Activated T-cell treated with anti-CD3 and anti-CD28 coated beads for 4 hours (primary cell): ENCODE measurements around the gene SEC62.

ENCODE experiments used
- DNase-seq: peaks from one replicate; pipeline ENCODE4 v3.0.0-alpha.2; 2020

Gene SEC62

GRCh38 chr3:169966428-169966950 is at the start of gene SEC62:
SEC62 (plus strand) TSS chr3:169966807; CDS start chr3:169966823, 16 bp downstream.
- peak; percentile 97 for DNase-seq

GRCh38 chr3:169923189-169923588 is 43.4 kb upstream of the SEC62 start:
- DNase-seq = no peak

- no peak for DNase-seq
Observed at GRCh38 chr3:169923831-169924230, 42.8 kb upstream of the SEC62 start.

GRCh38 chr3:169929830-169930519 is 36.6 kb upstream of the SEC62 start:
- DNase-seq = no peak

- DNase-seq = no peak
Observed at GRCh38 chr3:169930843-169931242, 35.8 kb upstream of the SEC62 start.

GRCh38 chr3:169931747-169932520 is 34.7 kb upstream of the SEC62 start:
- no peak for DNase-seq

- DNase-seq = no peak
Observed at GRCh38 chr3:169939320-169939719, 27.3 kb upstream of the SEC62 start.

GRCh38 chr3:169939751-169940150 is 26.9 kb upstream of the SEC62 start:
- DNase-seq = no peak

- no peak for DNase-seq
Observed at GRCh38 chr3:169940470-169941181, 26.0 kb upstream of the SEC62 start.

- DNase-seq = no peak
Observed at GRCh38 chr3:169945313-169945712, 21.3 kb upstream of the SEC62 start.

GRCh38 chr3:169946336-169946735 is 20.3 kb upstream of the SEC62 start:
- DNase-seq = no peak

- no peak for DNase-seq
Observed at GRCh38 chr3:169948559-169949448, 17.8 kb upstream of the SEC62 start.

- no peak for DNase-seq
Observed at GRCh38 chr3:169952045-169952444, 14.6 kb upstream of the SEC62 start.

- no peak for DNase-seq
Observed at GRCh38 chr3:169953462-169954141, 13.0 kb upstream of the SEC62 start.

- DNase-seq = no peak
Observed at GRCh38 chr3:169954142-169954756, 12.4 kb upstream of the SEC62 start.

GRCh38 chr3:169955406-169955805 is 11.2 kb upstream of the SEC62 start:
- no peak for DNase-seq

GRCh38 chr3:169964176-169964575 is 2.4 kb upstream of the SEC62 start:
- DNase-seq = no peak

GRCh38 chr3:169965562-169966427 is 812 bp upstream of the SEC62 start:
- no peak for DNase-seq

GRCh38 chr3:169966951-169967915 is 626 bp downstream of the SEC62 start:
- no peak for DNase-seq
